ENCODE results near the gene AATK.
"Not testable (repeated sequence)": the region's sequence is repeated elsewhere in the genome, so short reads cannot be mapped to it uniquely, and the experiment has no call there.

Gene AATK

GRCh38 chr17:81147701-81148100 is 18.3 kb downstream of the AATK start:
- TF ChIP-seq CTCF (IDR thresholded peaks at IDR 0.05; ENCODE audit: low read depth, low read length, missing control alignments), result no peak
- DNase-seq (ENCODE audit: extremely low read depth, low read depth), result no peak
- H3K4me3 ChIP-seq (replicated peaks; ENCODE audit: low read depth, low read length), result no peak overlapping the region

DNA sequence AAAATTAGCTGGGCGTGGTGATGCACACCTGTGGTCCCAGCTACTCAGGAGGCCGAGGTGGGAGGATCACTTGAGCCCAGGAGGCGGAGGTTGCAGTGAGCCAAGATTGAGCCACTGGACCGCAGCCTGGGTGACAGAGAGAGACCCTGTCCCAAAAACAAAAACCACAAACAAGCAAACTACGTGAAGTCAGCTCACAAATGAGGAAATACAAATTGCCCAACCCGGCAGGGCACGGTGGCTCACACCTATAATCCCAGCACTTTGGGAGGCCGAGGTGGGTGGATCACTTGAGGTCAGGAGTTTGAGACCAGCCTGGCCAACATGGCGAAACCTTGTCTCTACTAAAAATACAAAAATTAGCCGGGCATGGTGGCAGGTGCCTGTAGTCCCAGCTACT is 19.8 kb downstream of the AATK start:
- DNase-seq (ENCODE audit: extremely low read depth, low read depth); H3K4me3 ChIP-seq (replicated peaks; ENCODE audit: low read depth, low read length): not testable (repeated sequence)

DNA sequence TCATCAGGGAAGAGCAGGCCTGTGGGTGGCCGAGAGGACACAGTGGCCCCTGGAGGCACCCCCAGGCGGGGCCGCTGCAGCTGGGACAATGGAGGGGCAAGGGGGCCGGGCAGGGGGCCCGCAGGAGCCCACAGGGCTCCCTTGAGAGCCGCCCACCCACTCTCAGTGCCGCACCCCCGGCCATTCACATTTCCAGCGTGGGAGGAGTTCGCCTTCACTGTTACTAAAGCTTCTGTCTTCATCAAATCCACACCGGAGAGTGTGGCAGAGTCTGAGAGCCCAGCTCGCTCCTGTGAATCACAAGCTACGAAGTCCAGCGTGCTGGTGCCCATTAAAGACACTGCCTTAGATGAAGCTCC is 21.6 kb downstream of the AATK start:
- DNase-seq (ENCODE audit: extremely low read depth, low read depth), result no peak
- no peak for TF ChIP-seq CTCF (IDR thresholded peaks at IDR 0.05; ENCODE audit: low read depth, low read length, missing control alignments)
- no peak overlapping the region for H3K4me3 ChIP-seq (replicated peaks; ENCODE audit: low read depth, low read length)

DNA sequence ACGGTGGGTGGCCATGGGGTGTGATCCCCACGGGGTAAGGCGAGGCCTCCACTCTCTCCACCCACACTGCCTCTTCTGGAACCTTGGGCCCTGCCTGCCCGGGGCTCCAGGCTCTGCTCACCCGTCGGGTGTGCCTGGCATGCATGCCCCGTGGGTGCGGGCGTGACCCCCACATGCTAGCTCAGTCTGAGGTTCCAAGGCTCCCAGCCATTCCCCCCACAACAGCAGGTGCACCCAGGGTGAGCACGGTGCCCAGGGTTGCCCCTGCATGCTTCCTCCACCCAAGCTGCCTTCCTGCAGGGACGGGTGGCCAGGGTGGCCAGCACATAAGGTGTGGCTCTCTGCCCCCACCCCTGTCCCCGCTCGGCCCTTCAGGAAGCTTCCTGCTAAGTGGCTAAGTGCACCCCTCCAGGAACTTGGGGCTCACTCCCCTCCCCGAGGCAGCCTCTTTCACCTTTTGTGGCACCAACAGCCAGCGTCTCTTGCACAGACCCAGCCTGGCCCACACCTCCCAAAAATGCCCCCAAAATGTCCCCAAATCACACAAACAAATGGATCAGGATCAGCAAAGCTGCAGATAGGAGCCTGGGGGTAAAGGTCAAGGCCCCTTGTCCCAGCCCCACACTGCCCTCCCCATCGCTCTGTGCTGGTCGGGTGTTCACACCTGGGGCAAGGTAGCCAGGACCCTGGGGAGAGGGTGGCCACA is 22.2 kb downstream of the AATK start:
- no peak for DNase-seq (ENCODE audit: extremely low read depth, low read depth)
- TF ChIP-seq CTCF (IDR thresholded peaks at IDR 0.05; ENCODE audit: low read depth, low read length, missing control alignments), result no peak
- no peak overlapping the region for H3K4me3 ChIP-seq (replicated peaks; ENCODE audit: low read depth, low read length)

DNA sequence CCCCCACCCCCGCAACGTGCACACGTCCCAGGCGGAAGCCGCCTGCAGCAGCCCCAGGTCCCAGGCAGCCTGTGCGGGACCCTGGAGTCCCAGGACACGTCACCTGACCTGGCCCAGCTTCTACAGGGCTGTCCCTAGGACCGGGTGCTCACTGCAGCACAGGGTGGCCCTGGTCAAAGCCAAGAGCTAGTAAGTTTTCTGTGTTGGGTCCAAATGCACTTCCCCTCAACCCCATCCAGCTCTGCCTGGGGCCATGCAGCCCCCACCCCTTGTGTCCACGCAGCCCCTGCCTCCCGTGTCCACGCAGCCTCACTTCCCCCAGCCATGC is 22.9 kb downstream of the AATK start:
- TF ChIP-seq CTCF (IDR thresholded peaks at IDR 0.05; ENCODE audit: low read depth, low read length, missing control alignments), result no peak
- no peak overlapping the region for H3K4me3 ChIP-seq (replicated peaks; ENCODE audit: low read depth, low read length)
- DNase-seq (ENCODE audit: extremely low read depth, low read depth), result no peak

DNA sequence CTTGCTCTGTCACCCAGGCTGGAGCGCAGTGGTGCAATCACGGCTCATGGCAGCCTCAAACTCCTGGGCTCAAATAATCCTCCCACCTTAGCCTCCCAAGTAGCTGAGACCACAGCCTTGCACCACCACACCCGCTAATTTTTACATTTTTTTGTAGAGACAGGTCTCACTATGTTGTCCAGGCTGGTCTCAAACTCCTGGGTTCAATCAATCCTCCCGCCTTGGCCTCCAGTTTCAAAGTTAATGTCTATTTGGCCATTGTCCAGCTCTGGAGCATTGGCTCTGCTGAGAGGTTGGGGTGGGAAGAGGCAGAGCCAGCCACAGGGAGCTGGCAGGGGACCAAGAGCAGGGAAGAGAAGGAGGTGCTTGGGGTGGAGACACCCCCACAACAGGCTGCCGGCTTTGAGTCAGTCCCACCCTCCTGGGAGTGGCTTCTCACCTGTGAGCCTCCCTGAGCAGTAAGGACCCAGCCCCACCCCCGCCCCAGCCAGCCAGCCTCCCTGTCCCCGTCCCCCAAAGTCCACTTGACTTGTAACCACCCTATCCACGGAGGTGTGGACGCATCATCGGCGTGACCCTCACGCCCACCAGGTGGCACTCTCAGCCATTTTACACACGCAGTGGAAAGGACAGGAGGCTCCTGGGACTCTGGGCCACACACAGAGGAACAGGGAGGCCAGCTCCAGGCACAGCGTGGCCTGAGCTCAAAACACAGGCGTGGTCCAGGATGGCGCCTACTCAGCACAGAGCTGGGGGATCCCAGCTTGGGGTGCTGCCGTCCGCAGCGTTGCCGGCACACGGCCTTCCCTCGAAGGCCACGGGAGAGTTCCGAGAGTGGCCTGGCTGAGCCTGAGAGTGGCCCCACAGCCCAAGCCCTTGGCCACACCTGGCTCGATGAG is 23.5 kb downstream of the AATK start:
- H3K4me3 ChIP-seq (replicated peaks; ENCODE audit: low read depth, low read length), result no peak overlapping the region
- peak; percentile 37 for DNase-seq (ENCODE audit: extremely low read depth, low read depth)
- peak; percentile 62 for TF ChIP-seq CTCF (IDR thresholded peaks at IDR 0.05; ENCODE audit: low read depth, low read length, missing control alignments)

DNA sequence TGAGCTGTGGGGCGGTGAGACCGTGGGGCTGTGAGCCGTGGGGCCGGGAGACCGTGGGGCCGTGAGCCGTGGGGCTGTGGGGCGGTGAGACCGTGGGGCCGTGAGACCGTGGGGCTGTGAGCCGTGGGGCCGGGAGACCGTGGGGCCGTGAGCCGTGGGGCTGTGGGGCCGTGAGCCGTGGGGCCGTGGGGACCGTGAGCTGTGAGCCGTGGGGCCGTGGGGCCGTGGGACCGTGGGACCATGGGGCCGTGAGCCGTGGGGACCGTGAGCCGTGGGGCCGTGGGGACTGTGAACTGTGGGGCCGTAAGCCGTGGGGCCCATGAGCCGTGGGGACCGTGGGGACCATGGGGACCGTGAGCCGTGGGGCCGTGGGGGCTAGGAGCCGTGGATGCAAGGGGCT is 25.3 kb downstream of the AATK start:
- H3K4me3 ChIP-seq (replicated peaks; ENCODE audit: low read depth, low read length), result no peak overlapping the region
- TF ChIP-seq CTCF (IDR thresholded peaks at IDR 0.05; ENCODE audit: low read depth, low read length, missing control alignments), result no peak
- no peak for DNase-seq (ENCODE audit: extremely low read depth, low read depth)
